NCI-H82 (cell line): Measurements from ENCODE around the gene SLIT2.

ENCODE experiments used
- DNase-seq: peaks from one replicate; lab custom pipeline; 2025; lab: John Stamatoyannopoulos, UW

The SLIT2 gene

GRCh38 chr4:20251796-20252655, at the start of gene SLIT2:
Gene SLIT2, plus strand, starts transcription at chr4:20251905. Its CDS starts 1,911 bp downstream, at chr4:20253816.
- DNase-seq = peak; percentile 84

- no peak for DNase-seq
Observed at GRCh38 chr4:20203508-20203907, 48.2 kb upstream of the SLIT2 start.

DNA sequence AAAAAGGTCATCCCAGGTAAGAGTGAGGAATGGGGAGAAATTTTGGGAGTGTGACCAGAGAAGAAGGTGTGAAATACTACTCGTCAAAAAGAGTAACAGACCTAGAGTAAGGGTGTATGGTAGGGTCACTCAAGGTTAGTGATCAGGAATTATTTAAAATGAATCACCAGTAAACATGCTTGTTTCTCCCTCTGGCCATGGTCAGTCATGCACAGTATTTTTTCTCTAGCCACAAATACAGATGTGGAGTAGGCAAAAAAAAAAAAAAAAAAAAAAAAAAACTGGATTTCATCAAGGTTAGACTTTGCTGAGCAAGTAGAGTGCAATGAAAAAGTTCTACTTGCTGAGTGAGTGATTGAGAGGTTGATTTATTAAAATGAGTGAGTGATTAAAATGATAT, 34.2 kb upstream of the SLIT2 start:
- no peak for DNase-seq

DNA sequence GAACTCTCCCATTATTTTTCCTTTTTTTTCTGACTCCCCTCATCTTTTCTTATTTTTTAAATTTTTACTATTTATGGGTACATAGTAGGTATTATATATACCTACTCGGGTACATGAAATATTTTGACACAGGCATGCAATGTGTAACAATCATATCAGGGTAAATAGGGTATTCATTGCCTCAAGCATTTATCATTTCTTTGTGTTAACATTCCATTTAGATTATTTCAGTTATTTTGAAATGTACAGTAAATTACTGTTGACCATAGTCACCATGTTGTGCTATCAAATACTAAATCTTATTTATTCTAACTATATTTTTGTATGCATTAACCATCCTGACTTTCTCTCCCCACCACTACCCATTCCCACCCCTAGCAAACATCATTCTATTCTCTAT, 33.8 kb upstream of the SLIT2 start:
- no peak for DNase-seq

GRCh38 chr4:20219521-20219920, 32.2 kb upstream of the SLIT2 start:
- no peak for DNase-seq

GRCh38 chr4:20237894-20238537, 13.7 kb upstream of the SLIT2 start:
- DNase-seq = no peak

DNA sequence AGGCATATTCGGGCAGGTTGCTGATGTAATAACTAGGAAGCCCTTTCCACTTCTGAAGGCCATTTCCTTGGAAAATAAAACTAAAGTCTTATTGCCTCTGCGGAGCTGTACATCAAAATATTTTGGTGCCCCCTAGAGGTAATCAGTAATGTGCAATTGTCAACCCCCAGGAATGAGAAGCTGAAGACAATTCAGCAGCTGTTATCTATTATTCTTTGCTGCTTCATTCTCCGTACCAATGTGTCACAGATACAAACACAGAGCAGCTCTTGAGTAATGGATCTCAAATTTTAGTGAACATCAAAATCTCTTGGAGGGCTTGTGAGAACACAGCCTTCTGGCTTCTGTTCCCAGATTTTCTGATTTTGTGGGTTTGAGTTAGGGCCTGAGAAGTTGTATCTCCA, 3.5 kb upstream of the SLIT2 start:
- DNase-seq = peak; percentile 80

GRCh38 chr4:20249333-20249732, 2.4 kb upstream of the SLIT2 start:
- peak; percentile 31 for DNase-seq

DNA sequence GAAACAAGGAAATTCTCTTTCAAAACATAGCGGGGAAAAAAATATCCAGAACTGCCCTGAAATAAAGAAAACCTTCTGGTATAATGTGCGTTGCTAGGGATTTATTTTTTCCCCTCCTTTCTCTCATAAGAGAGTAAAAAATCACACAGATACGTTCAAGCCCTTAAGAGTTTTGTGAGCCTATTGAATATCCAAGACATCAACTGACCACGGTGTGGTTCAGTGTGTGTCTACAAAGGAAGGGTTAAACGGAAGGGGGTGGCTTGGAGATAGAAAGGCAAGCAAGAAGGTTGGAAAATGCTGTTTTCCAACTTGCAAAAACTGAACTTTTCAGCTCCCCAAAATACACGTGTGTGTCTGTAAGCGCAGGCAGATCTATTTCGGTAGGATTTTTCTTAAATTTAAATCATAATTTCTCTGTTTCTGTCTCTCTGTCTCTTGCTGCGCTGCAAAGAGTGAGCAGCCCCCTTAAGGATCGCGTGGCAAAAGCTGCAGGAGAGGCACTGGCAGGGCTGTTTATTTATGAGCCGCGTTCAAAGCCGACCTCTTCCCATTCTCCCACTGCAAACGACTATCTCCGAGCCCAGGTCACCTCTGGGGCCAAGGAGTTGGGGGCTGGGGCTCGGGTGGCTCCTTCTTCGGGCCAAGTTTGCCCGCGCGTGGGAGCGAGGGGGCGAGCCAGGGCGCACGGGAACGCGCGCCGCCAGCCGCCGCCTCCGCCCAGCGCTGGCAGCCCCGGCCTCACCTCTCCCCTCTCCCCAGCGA, 492 bp upstream of the SLIT2 start:
- DNase-seq = peak; percentile 24

DNA sequence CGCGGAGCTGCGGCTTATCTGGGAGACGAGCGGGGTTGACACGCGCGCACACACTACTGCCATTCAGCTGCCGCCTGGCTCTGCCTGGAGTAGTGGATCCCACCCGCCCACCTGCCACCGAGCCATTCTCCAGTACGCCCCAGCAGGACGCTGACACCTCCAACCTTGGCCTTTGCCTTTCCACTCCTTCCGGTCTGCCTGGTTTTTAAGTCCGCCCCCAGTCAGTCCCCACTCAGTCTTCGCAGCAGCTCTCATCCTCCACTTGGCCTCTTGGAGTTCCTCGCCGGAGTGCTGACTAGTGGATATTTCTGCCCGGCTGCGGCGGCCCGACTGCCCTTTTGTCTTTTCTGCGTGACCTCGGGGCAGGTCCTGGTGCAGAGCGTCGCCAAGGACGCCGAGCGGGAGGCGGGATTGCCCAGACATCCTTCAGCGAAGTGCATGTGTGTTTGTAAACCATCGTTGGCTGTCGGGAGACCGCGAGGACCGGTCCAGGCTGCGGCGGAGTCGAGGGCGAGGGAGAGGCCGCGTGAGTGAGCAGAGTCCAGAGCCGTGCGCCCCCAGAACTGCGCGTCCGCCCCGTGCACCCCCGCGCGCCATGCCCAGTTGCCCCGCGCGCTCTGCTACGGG, 1.1 kb downstream of the SLIT2 start:
- peak; percentile 43 for DNase-seq

GRCh38 chr4:20253283-20253734, 1.6 kb downstream of the SLIT2 start:
- peak; percentile 36 for DNase-seq

DNA sequence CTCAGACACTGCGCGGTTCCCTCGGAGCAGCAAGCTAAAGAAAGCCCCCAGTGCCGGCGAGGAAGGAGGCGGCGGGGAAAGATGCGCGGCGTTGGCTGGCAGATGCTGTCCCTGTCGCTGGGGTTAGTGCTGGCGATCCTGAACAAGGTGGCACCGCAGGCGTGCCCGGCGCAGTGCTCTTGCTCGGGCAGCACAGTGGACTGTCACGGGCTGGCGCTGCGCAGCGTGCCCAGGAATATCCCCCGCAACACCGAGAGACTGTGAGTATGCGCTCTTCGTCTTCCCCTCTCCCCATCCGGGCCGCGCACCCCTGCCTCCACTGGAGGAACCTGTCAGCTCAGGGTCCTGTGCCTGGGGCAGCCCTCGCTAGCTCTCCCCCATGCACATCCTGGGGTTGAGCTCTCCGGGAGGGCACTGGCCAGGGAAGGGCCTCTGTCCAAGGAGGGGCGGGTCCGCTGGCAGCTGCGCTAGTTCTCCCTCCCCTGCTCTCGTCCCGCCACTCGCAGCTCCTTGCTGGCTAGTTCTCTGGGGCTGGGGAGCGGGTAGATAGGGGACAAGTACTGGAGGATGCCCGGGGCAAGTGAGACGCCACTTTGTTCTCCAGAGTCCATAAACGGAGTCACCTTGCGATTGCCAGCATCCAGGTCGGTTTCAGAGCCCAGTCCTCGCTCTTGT, 2.2 kb downstream of the SLIT2 start:
- DNase-seq = peak; percentile 35

GRCh38 chr4:20254511-20255250, 3.0 kb downstream of the SLIT2 start:
- DNase-seq = peak; percentile 31

- DNase-seq = no peak
Observed at GRCh38 chr4:20255251-20255586, 3.5 kb downstream of the SLIT2 start.

- DNase-seq = no peak
Observed at GRCh38 chr4:20255823-20256222, 4.1 kb downstream of the SLIT2 start.

DNA sequence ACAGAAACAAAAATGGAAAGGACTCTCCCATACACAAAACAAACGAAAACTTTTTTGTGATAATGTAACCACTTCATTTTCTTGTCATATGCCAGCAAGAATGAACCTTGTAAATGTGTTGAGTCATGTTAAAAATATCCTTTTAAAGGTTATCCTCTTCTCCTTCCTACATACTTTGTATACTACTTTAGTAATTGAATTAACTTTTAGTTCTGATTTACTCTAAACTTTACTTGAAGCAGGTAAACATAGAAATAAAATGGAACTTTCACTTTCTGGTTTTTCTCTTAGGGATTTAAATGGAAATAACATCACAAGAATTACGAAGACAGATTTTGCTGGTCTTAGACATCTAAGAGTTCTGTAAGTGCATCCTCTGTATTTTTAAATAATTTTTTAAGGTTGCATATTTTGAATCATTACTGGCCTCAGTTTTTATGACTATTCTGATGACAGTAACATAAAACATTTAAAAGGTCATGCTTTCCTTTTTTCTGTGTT, 4.7 kb downstream of the SLIT2 start:
- no peak for DNase-seq

- no peak for DNase-seq
Observed at GRCh38 chr4:20259707-20260106, 8.0 kb downstream of the SLIT2 start.

DNA sequence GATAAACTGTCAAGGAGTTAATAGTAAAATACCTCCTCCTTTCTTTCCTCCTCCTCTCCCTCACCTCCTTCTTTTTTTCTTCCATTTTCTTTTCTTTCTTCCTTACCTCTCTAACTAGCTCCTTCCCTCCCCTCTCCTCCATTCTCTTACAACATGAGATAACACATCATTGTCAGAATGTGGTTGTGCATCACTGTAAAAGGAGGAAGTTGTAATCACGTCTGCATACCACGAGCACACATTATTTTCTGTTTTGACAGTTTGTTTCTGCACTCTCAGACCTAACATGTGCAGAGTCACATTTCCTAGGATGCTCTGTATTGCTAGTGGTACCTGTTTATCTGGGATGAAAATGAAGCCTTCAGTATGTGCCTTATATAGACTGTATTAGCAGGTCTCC, 9.1 kb downstream of the SLIT2 start:
- no peak for DNase-seq

- DNase-seq = no peak
Observed at GRCh38 chr4:20262221-20262620, 10.5 kb downstream of the SLIT2 start.

- DNase-seq = no peak
Observed at GRCh38 chr4:20264688-20265087, 13.0 kb downstream of the SLIT2 start.

GRCh38 chr4:20265726-20266125, 14.0 kb downstream of the SLIT2 start:
- DNase-seq = no peak
